Adipose tissue (tissue), 3 donors: ENCODE results near the gene FCGBP. TPM values are rescaled to one million over a fixed set of nuclear protein-coding genes. Genes with fewer than 3 reads are reported as not detected.
"Not testable (repeated sequence)": the region's sequence is repeated elsewhere in the genome, so short reads cannot be mapped to it uniquely, and the experiment has no call there.

ENCODE experiments used
- H3K27ac ChIP-seq: one replicate; pipeline ENCODE4 v1.5.1; 2013; ENCODE audit warnings: low read depth, low read length
- WGBS, 3 donors: extraction: QIAGEN DNeasy Blood & Tissue Kit; methylation state at CpG; one replicate each; pipeline ENCODE4 v1.1.7; 2013; 5-methylcytosine and 5-hydroxymethylcytosine counted together
- polyA plus RNA-seq, 3 donors: library from polyadenylated mRNA; stranded (reverse); fragments of 200-250 nt; gene quantifications; one replicate each; pipeline ENCODE4 v1.2.3, GENCODE V29; 2013
- donor health status: healthy with polysubstance abuse.
- donor health status: Bipolar disorder and iron deficiency.
- donor health status: healthy.

Gene FCGBP
- polyA plus RNA-seq, 3 donors: 2.5 to 16.7 (median 2.9) TPM

DNA sequence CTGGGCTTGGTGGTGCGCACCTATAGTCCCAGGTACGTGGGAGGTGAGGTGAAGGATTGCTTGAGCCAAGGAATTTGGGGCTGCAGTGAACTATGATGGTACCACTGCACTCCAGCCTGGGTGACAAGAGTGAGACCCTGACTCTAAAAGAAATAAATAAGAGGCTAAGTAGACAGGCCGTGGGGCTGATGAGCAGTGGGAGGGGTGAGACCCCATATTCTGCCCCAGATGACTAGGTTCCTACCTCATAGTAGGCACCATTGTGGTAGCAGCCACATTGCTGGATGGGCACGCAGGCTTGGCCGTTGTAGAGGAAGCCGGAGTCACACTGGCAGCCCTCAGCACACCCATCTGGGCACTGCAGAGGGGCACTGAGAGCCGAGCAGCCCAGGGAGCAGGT lies 32.8 kb downstream of the FCGBP start:
- 86 to 92% (median 87%) methylated on average over 3 to 4 of the region's 7 CpGs for WGBS, 3 donors

DNA sequence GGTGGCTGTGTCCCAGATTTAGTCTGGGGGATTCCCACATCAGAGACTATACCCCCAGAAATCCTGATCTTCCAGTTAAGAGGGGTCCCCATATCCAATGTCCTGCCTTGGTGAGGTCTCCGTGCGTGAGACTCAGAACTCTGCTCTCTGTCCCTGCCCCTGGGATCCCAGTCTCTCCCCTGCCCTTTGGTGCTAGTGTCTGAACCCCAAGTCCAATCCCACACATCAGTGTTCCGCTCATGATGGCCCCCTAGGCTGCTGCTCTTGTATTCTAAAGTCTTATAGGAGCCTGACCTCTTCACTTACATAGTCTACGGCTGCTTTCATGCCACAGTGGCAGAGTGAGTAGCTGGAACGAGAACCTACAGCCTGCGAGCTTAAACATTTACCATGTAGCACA lies 35.6 kb downstream of the FCGBP start:
- H3K27ac ChIP-seq: not testable (repeated sequence)
- 51 to 66% (median 60%) methylated on average over 4 of the region's 6 CpGs for WGBS, 3 donors

More for the DNA sequence above, 32.8 kb downstream of the FCGBP start:
- not testable (repeated sequence) for H3K27ac ChIP-seq

DNA sequence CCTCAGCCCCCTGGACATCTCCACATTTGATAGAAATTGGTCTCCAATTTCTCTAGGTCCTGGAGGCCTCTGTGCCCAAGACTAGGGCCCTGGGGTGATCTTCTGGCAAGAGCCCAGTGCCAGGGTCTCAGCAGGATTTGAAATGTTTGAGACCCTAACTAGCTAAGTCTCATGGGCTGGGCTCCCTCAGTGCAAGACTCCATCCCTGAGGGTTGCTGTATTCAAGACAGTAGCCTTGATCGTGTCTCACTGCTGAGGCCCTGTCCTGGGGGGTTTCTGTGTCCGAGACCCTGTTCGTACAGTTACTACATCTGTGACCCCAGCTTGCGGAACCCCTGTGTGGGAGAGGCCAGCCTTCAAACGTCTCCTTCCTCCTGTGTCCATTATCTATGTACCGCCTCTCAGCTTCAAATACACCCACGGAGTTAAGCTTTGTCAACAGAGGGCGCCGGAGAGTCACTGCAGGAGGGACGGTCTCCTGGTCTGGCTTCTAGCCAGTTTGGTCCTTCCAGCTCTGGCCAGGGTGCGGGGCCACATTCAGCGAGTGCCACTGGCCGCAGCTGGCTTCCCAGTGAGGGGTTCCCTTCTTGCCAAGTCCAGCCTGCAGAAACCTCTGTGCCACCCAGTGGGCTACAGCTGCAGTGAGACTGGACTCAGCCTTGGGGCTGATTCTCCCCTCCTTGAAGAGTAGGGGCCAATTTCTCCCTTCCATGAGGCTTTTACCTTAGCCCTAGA lies 36.8 kb downstream of the FCGBP start:
- WGBS, 3 donors: 3 to 6% (median 6%) methylated on average over 13 of the region's 13 CpGs
- H3K27ac ChIP-seq: not testable (repeated sequence)

DNA sequence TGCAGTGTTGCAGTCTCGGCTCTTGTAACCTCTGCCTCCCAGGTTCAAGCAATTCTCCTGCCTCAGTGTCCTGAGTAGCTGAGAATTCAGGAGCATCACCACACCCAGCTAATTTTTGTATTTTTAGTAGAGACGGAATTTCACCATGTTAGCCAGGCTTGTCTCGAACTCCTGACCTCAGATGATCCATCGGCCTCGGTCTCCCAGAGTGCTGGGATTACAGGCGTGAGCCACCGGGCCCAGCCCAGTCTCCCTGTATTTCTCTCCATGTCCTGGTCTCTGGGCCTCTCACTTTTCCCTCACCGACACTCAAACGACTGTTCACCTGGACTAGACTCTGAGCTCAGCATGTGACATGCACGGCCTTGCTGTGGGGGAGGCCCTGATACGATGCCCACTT lies 39.3 kb downstream of the FCGBP start:
- not testable (repeated sequence) for H3K27ac ChIP-seq
- 86 to 90% (median 88%) methylated on average over 10 to 11 of the region's 11 CpGs for WGBS, 3 donors

DNA sequence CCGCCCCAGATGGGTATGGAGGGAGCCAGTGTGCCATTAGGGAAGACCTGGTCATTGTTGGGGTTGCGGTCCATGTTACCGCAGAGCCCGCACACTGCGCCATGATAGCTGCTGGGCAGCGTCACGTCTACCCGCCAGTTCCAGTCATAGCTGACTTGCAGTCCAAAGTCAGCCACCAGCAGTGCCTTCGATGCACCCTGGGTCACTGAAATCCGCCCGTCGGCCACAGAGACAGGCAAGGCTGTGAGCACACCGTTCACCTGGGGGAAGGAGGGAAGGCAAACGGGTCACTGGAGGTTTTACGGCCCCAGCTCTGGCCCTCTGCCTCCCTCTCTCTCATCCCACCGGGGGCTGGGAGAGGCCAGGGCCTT lies 40.2 kb downstream of the FCGBP start:
- not testable (repeated sequence) for H3K27ac ChIP-seq
- WGBS, 3 donors: 87 to 95% (median 88%) methylated on average over 8 to 11 of the region's 16 CpGs

DNA sequence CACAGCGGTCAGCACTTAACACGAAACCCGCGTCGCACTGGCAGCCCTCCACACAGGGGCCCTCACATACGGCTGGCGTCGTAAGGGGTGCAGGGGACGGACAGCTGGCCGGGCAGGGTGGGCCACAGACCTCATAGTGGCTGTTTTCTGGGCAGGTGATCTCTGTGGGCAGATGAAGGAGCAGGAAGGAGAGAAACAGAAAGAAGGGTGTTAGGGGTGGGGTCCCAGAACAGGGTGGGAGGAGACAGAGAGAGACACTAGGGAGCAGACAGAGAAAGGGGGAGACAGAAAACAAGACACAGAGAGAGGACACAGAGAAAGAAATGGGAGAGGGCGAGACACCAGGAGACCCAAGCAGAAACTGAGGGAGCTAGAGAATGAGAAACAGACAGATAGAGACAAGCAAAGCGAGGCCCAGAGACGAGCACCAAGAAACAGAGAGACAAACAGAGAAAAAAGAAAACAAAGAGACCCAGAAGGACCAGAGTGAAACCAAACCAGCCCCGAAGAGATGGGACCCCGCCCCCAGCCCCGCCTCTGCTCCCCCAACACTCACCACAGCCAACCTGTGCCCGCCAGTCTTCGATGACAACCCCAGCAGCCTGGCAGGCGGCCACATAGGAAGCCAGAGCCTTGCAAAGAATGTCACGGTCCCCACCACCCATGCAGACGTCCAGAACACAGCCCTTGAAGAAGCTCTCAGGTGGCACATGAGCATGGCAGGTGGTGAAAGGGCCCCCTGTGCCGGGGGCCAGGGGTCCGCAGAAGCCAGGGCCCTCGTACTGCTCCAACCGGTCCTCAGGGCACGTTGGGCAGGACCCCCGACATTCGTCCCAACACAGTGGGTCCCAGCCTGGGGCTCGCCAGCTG lies 40.8 kb downstream of the FCGBP start:
- not testable (repeated sequence) for H3K27ac ChIP-seq
- WGBS, 3 donors: 73 to 81% (median 74%) methylated on average over 21 to 23 of the region's 29 CpGs

DNA sequence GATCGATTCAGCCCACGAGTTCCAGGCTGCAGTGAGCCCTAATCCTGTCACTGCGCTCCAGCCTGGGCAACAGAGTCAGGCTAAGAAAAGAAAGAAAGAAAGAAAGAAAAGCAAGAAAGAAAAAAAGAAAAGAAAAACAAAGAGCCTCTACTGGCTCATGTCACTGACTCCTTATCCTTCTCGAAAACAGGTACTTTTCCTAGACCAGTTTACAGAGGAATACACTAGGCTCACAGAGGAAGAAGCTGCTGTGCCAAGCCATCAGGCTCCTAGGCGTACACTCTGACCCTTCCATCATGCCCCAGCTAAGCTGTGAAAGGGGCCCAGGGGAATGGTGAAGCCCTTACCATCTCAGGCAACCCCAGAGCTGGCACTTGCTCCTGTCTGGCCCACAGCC lies 41.9 kb downstream of the FCGBP start:
- not testable (repeated sequence) for H3K27ac ChIP-seq
- WGBS, 3 donors: 70 to 89% (median 85%) methylated on average over 5 of the region's 5 CpGs

DNA sequence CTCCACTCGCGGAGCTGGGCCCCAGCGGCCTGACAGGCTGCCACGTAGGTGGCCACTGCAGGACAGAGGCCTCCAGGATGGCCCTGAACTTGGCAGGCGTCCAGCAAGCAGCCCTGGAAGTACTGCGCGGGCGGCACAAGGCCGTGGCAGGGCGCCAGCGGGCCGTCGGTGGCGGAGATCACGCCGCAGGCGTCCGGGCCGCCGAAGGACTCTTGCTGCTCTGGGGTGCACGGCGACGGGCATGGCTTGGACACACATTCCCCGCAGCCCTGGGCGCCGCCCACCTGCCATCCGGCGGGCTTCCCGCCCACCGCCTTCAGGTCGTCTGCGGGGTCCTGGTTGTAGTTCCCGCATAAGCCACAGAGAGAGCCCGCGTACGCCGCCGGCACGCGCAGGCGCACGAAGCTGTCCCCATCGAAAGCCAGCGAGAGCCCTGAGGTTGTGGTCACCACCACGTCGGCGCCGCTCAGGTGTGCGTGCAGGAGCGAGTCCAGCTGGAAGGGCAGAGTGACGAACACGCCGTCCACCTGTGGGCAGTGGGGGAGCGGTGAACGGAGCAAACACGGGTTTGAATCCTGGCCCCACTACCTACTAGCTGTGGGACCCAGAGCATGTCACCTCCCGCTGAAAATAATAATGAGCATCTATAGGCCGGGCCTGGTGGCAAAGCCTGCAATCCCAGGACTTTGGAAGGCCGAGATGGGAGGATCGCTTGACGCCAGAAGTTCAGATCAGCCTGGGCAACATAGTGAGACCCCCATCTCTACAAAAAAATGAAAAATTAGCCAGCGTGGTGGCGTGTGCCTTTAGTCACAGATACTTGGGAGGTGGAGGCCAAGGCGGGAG lies 42.6 kb downstream of the FCGBP start:
- 38 to 52% (median 41%) methylated on average over 64 of the region's 64 CpGs for WGBS, 3 donors
- not testable (repeated sequence) for H3K27ac ChIP-seq

DNA sequence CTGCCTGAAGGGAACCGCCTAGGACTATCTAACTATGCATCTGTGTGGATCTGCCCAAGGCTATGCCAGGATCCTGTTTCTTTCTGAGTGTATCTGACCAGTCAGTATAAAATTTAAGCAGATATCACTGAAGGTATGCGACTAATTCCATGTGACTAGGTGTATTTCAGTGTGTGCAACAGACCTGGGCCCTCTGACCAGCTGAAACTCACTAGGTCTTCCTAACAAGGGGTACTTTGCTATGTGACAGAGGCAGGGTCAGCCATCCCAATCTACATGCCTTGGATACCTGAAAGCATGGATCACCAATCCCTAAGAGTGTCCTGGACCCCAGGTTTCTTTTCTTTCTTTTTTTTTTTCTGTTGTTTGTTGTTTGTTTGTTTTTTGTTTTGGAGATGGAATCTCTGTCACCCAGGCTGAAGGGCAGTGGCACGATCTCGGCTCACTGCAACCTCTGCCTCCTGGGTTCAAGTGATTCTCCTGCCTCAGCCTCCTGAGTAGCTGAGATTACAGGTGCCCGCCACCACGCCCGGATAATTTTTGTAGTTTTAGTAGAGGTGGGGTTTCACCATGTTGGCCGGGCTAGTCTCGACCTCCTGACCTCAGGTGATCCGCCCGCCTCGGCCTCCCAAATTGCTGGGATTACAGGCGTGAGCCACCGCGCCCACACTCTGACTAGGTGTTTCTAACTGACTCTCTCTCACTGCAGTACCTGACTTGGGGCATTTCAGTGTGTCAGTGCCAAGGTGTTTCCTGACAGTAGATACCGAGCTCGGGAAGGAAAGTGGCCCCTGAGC lies 43.5 kb downstream of the FCGBP start:
- 78 to 80% (median 80%) methylated on average over 17 of the region's 17 CpGs for WGBS, 3 donors
- no peak overlapping the region for H3K27ac ChIP-seq

DNA sequence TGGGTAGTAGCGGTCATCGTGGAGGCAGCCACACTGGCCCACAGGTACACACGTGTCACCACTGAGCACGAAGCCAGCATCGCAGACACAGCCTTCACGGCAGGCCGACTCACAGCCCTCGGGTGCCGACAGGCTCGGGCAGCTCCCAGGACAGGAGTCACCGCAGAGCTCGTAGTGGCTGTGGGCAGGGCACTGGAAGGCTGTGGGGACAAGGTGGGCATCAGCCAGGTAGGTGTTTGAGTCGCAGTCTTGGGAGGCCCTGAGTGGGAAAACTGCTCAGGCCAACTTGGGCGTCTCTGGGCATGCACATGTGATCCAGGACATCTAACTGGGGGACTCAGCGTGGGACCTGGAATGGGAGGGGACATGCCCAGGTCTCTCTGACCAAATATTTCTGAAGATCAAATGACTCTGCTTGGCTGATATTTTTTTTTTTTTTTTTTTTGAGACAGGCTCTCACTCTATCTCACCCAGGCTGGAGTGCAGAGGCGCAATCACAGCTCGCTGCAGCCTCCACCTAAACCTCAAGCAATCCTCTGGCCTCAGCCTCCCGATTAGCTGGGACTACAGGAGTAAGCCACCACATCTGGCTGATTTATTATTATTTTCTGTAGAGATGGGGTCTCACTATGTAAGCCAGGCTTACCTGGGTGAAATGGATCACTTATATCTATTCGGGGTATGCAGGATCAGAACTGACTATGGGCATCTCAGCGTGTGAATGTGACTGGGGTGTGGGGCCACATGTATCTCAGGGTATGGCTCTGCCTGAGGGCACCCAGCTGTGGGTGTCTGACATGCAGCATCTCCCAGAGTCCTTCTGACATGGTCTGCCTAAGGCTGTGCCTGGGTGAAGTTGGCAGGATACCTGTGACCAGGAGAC lies 44.3 kb downstream of the FCGBP start:
- 90 to 94% (median 92%) methylated on average over 18 of the region's 20 CpGs for WGBS, 3 donors
- H3K27ac ChIP-seq: not testable (repeated sequence)

DNA sequence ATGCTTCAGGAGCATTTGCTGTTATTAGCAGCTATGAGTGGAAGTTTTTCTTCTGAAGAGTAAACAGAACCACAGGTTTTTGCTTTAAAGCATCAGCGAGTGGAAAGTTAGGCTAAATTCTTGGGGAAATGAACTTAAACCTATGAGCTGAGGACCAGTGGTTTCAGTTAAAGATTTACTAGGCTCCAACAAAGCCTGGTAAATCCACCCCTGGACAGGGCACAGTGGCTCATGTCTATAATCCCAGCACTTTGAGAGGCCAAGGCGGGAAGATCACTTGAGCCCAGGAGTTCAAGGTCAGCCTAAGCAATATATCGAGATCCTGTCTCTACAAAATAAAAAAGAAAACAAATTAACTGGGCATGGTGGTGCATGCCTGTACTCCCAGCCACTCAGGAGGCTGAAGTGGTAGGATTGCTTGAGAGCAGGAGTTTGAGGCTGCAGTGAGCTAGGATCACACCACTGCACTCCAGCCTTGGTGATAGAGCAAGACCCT lies 46.9 kb downstream of the FCGBP start:
- H3K27ac ChIP-seq: not testable (repeated sequence)
- WGBS, 3 donors: 55 to 61% (median 57%) methylated on average over 2 of the region's 3 CpGs

DNA sequence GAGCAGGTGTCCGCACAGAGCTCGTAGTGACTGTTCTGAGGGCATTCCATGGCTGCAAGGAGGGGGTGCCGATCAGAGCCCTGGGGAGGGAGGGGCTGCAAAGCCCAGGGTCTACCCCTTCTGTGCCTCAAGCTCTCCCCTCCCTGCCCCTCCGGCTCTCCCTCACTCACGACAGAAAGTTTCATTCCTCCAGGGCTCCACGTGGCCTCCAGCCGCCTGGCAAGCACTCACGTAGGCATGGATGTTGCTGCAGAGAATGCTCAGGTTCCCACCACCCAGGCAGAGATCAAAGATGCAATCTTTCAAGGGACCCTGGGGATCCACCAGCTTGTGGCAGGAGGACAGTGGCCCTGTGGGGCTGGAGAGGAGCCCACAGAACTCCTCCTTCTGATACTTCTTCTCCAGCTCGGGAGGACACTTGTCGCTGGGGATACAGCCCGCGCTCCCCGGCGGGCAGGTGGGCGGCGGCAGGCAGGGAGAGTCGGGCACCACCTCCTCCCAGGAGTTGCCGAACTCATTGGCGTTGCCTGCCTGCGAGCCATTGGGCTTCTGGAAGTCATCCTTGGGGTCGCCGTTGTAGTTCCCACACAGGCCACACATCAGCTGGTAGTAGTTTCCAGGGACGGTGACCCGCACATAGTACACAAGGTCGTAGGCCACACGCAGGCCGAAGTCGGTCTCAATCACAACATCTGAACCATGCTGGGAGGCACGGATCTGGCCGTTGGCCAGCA lies 48.4 kb downstream of the FCGBP start:
- WGBS, 3 donors: 85 to 88% (median 88%) methylated on average over 22 to 24 of the region's 30 CpGs
- not testable (repeated sequence) for H3K27ac ChIP-seq

DNA sequence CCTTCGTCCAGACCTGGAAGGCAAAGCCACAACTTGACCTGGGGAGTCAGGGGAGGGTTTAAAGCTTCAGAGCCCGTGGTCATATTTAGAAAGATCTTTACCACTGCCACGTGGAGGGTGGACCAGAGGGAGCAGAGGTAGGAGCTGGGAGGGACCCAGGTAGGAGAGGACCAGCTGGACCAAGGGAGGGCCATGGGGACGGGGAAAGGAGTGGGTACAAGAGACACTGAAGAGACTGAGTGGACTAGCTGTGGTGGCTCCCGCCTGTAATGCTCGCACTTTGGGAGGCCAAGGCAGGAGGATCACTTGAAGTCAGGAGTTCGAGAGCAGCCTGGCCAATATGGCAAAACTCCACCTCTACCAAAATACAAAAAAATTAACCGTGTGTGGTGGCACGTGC lies 49.7 kb downstream of the FCGBP start:
- not testable (repeated sequence) for H3K27ac ChIP-seq
- WGBS, 3 donors: 85 to 86% (median 86%) methylated on average over 3 of the region's 9 CpGs
